Mesenteric fat pad (tissue), 1 donor: ENCODE results near the gene CEP57L1. TPM values are rescaled to one million over a fixed set of nuclear protein-coding genes. Genes with fewer than 3 reads are reported as not detected.

ENCODE experiments used
- DNase-seq: peaks from one replicate; pipeline ENCODE4 v3.0.0-alpha.2; 2020; ENCODE audit warnings: low spot score
- long read RNA-seq: library from polyadenylated mRNA; unstranded; transcript quantifications from one replicate; pipeline ENCODE4 v2.0.0, GENCODE V29; 2020
- total RNA-seq: library from RNA; stranded (reverse); fragmentation: NEBNext Ultra II Directional; extraction: Animal tissue kit (Norgen Biotek cat#: 25700); gene quantifications from one replicate; pipeline ENCODE4 v1.2.1, GENCODE V29; 2021
- donor health status: DM: yes; HTN: yes; CAD: no.

CEP57L1 gene
- total RNA-seq = 14.2 TPM
- long read RNA-seq, transcript CEP57L1-208 (7 exons, 908 nt) = major isoform, 5 of 25 reads
- long read RNA-seq, partial matches to known transcripts = 6 of 25 reads
- long read RNA-seq, other reads (novel, unspliced or antisense) = 12 of 25 reads

- peak; percentile 99 for DNase-seq
Observed at GRCh38 chr6:109095036-109095834, at the start of gene CEP57L1. Gene CEP57L1 (plus strand): TSS chr6:109095507. CDS start chr6:109145222, 49,715 bp downstream.

GRCh38 chr6:109048176-109048575 lies 47.1 kb upstream of the CEP57L1 start:
- no peak for DNase-seq

- DNase-seq = no peak
Observed at GRCh38 chr6:109048670-109049415, 46.5 kb upstream of the CEP57L1 start.

DNA sequence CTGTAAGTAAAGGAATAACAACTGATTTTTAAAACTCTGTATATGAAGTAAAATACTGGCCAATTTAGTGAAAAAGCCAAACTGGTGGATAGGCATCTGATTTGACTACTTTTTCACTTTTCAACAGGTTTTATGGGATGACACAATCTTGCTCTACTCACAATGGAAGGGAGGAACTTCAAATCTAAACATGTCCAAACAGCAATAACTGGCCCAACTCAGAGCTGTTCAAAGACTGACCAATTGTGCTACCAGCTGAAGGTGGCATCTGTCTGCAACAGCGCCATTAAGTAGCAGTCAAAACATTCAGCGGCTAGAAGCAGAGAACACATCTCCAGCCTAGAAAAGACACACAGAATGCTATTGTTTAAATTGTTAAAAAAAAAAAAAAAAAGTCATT lies 45.3 kb upstream of the CEP57L1 start:
- DNase-seq = no peak

DNA sequence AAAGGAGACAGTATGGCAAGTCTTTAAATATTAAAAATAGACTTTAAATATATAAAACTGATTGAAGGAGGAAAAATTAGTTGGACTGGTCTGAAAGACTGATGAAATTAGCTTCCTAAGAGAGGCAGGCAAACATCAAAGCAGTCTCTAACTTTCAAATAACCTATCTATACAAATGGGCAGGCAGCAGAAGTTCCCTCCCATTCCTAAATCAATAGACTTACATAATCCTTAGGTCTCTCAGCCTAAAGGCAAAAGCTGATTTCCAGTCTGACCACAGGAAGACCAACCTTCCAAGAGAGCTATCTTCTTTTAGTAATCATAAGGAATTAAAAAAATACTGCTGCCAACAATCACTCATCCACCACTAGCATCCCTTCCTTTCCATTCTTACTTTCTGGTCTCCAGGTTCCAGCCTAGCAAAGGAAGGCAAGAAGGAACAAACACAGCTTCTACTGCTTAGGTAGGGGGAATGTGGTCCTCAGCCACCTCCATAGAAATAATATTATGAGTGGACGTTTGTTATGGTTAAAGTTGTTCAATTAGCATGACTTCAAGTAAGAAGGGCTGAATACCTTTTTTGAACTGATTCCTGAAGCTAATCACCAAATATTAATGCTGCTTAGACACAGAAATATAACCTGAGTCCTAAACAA lies 44.7 kb upstream of the CEP57L1 start:
- DNase-seq = no peak

GRCh38 chr6:109051301-109052017 lies 43.8 kb upstream of the CEP57L1 start:
- no peak for DNase-seq

DNA sequence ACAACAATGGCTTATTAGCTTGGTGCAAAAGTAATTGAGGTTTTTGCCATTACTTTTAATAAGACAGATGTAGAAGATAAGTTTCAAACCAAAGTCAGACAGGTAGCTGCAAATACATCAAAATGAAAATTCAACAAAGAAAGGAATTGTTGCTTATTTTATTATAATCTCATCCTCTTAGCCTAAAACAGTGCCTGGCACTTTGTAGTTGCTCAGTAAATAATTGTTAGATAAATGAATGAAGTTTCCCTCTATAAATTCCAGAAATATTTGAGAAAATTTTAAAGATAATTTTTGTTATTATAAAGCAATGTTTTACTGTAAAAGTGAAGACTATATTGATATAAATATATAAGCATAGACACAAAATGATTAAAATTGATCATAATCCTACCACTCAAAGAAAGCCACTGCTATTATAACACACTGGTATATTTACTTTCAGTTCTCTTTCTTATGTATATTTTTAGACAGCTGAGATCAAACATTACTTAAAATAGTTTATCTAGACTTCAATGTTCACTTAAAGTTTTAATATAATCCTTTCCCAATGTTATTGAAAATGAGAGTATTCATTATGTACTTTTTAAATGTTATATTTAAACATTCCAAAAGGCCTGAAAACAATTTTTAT lies 43.2 kb upstream of the CEP57L1 start:
- no peak for DNase-seq

DNA sequence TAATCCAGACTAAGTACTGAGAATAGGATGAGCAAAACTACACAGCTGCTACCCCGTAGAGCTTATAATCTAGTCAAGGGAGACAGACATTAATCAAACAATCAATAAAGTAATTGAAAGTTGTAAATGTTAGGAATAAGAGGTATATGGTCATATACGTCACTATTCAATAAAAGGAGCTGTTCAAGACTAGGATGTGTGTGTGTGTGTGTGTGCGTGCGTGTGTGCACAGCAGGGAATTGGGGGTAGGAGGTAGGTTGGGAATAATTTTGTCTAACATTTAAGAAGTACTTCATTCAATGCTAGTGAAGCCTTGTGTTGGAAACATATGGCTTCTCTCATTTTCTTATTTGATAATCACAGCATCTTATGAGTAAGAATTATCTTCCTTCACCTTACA lies 42.5 kb upstream of the CEP57L1 start:
- no peak for DNase-seq

DNA sequence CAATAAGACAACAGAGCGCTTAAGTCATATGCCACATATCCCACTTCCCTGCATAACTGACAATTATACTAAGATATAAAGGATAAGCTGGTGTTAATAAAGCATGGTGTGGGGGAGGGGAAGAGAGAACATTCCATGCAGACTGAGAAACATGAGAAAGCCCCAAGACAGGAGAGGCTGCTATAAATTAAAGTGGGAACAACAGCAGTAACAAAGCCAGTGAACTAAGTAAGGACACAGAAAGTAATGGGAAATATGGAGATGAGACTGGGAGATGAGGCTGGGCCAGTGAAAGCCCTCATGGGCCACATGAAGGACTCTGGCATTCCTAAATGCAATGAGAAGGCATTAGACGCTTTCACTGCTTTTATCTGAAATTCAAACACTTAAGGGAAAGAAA lies 42.0 kb upstream of the CEP57L1 start:
- no peak for DNase-seq

DNA sequence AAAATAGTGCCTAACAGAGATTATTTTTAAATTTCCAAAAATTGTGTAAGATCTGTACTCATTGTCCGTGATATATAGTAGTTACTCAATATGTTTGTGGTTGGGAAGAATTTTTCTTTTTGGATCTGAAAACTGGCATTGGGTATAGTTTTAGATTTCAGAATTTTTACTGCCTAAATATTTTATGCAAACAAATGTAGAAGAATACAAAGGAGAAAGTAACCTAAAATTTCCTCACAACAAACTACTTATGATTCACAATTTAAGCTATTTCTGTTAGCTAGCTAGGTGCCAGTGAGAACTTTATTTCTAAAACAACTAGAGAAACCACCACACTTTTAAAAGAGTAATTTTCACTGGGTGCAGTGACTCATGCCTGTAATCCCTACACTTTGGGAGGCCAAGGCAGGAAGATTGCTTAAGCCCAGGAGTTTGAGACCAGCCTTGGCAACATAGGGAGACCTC lies 39.5 kb upstream of the CEP57L1 start:
- DNase-seq = no peak

GRCh38 chr6:109056661-109057060 lies 38.6 kb upstream of the CEP57L1 start:
- no peak for DNase-seq

GRCh38 chr6:109058620-109059019 lies 36.7 kb upstream of the CEP57L1 start:
- no peak for DNase-seq

- DNase-seq = no peak
Observed at GRCh38 chr6:109059153-109059552, 36.2 kb upstream of the CEP57L1 start.

DNA sequence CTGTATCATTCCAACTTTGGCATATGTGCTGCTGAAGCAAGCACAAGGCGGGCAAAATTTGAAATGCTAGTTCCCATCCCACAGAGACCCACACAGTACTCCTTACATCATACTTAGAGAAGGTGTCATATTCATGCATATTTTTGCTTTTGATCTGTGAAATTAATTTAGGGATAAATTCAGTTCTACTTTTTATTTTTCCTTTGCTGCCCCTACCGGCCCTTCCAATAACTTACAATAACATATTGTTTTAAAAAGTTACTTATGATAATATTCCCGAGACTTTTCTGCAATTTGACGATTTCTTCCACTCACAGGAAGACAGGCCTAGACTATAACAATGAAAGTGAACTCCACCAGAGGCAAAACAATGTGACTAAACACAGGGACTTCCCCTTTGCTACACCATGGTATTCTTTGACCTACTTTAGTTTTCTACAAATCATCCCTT lies 35.7 kb upstream of the CEP57L1 start:
- DNase-seq = no peak

GRCh38 chr6:109060571-109060970 lies 34.7 kb upstream of the CEP57L1 start:
- no peak for DNase-seq

GRCh38 chr6:109062216-109062615 lies 33.1 kb upstream of the CEP57L1 start:
- DNase-seq = no peak

DNA sequence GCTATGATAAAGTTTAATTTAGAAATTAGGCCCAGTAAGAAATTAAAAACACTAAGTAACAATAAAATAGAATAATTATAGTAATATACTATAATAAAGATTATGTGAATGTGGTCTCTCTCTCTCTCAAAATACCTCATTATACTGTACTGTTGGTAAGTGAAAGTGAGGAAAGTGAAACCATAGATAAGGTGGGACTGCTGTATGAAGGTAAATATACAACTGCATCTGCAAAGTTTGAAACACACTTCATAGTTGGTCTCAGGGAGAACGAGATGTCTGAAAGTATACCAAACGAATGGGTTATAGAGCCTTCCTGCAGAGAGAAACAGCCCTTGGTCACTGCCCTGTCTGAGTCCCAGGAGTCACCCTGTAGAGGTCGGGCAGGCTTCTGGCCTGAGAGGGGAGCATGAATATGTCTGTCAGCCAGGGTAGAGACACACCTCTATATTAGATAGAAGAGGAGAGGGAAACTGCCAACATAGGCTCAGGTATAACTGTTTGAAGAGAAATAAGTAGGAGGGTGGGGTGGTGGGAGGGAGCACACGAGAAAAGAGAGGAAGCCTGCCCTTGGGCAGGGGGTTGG lies 32.4 kb upstream of the CEP57L1 start:
- no peak for DNase-seq

- no peak for DNase-seq
Observed at GRCh38 chr6:109069746-109070145, 25.6 kb upstream of the CEP57L1 start.

DNA sequence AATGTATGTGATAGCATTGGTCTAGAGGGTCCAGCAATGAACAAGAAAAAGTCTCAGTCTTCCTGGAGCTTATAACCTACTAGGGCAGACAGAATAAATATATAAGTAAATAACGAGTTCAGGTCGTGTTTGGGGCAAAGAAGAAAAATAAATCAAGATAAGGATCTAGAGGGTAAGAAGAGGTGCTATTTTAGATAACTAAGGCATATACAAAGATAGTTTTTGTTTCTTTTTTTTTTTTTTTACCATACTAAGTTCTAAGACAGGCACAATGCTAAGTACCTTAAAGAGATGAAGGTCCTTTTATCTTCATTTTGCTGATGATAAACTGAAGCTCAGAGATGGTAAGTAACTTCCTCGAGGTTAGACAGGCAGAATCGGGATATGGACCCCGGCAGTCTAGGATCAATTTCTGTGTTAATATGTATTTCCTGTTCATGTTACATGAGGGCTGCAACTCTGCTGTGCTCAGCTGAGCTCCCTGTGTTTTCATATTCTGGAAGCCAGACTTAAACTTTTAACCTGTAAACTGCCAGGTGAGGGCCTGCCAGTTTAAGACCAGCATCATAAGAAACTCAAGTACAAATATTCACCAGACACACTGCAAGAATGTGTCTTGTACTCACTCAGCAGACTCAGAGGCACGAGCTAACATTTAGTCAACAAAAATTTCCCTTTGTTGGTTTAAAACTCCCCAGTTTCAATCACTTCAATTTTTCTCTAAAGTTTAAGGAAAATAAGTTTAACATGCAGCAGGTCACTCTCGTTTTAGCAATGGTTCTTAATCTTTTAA lies 24.0 kb upstream of the CEP57L1 start:
- DNase-seq = no peak
